HCT116 (cell line): ENCODE results near the gene MORN1. TPM values are rescaled to one million over a fixed set of nuclear protein-coding genes. Genes with fewer than 3 reads are reported as not detected.

ENCODE experiments used
- ATAC-seq: fragments of 200-7000 bp; cut with Tn5 transposase; 2 replicates; pipeline ENCODE4 v1.9.1; 2020; ENCODE audit warnings: mild to moderate bottlenecking, moderate library complexity
- BruUV-seq: library from RNA; stranded (reverse); fragments of 400-500 nt; replicated peaks from 2 replicates; lab custom pipeline; 2021; lab: Mats Ljungman, UMichigan
- CTCF ChIA-PET: fragments of 300-600 bp; sonication (Branson Sonifier 250); formaldehyde crosslinking; loops from one replicate; lab custom pipeline; 2021; ENCODE audit warnings: antibody characterized with exemption; lab: Charles Lee
- POLR2A ChIA-PET: fragments of 300-600, 350-600 bp; sonication (Branson Sonifier 250); formaldehyde crosslinking; loops from one replicate; lab custom pipeline; 2021; ENCODE audit warnings: antibody characterized with exemption; lab: Charles Lee
- RAD21 ChIA-PET, 2 experiments: fragments of 300-600 bp; sonication (Branson Sonifier 250); formaldehyde crosslinking; loops; one replicate each; lab custom pipeline; 2023; ENCODE audit warnings: low total read pairs in 2 of 2; ENCODE audit not compliant: uncharacterized antibody in 2 of 2, unreplicated experiment in 2 of 2, low non-redundant PET in 1 of 2; lab: Charles Lee
- DNase-seq: peaks from one replicate; pipeline ENCODE4 v3.0.0-alpha.2; 2010; ENCODE audit warnings: low read depth, low spot score
- H2AFZ ChIP-seq: fragments of 200-600 bp; shearing (Covaris generic), sonication (generic); 2 replicates; pipeline ENCODE4 v1.6.1; 2017; ENCODE audit warnings: low read depth, mixed run types, mixed read lengths, antibody characterized with exemption, low read length; ENCODE audit not compliant: poor library complexity, severe bottlenecking
- H3K27ac ChIP-seq: 2 replicates; pipeline ENCODE4 v1.5.1; 2012; ENCODE audit warnings: low read depth, low read length
- H3K27me3 ChIP-seq: fragments of 200-600 bp; sonication (generic); 2 replicates; pipeline ENCODE4 v1.6.1; 2016; ENCODE audit warnings: mixed run types, low read length, mixed read lengths; ENCODE audit not compliant: insufficient read depth
- H3K36me3 ChIP-seq, 2 experiments: fragments of 200-500 bp in 1 of 2; fragments of 200-600 bp in 1 of 2; sonication (Bioruptor generic) in 1 of 2; sonication (generic) in 1 of 2; 2 replicates each; pipeline versions ENCODE4 v1.5.1 to v1.6.1; 2014 to 2016; ENCODE audit warnings: low read length in 2 of 2, inconsistent platforms in 1 of 2, mixed read lengths in 1 of 2, mixed run types in 1 of 2; ENCODE audit not compliant: insufficient read depth in 2 of 2, control insufficient read depth in 1 of 2
- H3K4me1 ChIP-seq, 2 experiments: fragments of 200-600 bp in 1 of 2; sonication (generic) in 1 of 2; 2 replicates each; pipeline versions ENCODE4 v1.5.1 to v1.6.1; 2012 to 2017; ENCODE audit warnings: low read length in 2 of 2, inconsistent platforms in 1 of 2, mild to moderate bottlenecking in 1 of 2, mixed read lengths in 1 of 2, mixed run types in 1 of 2, moderate library complexity in 1 of 2; ENCODE audit not compliant: insufficient read depth in 2 of 2, control insufficient read depth in 1 of 2
- H3K4me2 ChIP-seq: fragments of 200-600 bp; sonication (generic); 2 replicates; pipeline ENCODE4 v1.6.1; 2017; ENCODE audit warnings: mixed run types, low read length, mixed read lengths
- H3K4me3 ChIP-seq, 2 experiments: fragments of 200-600 bp in 1 of 2; sonication (generic) in 1 of 2; replicated peaks in 1 of 2; 2 replicates each; pipeline ENCODE4 v1.5.1; 2011 to 2016; ENCODE audit warnings: low read length in 2 of 2, control low read depth in 1 of 2, low read depth in 1 of 2, mild to moderate bottlenecking in 1 of 2, mixed read lengths in 1 of 2, mixed run types in 1 of 2
- H3K79me2 ChIP-seq: fragments of 200-600 bp; sonication (generic); 2 replicates; pipeline ENCODE4 v1.6.1; 2017; ENCODE audit warnings: mild to moderate bottlenecking, mixed run types, low read length, moderate library complexity, mixed read lengths; ENCODE audit not compliant: insufficient read depth
- H3K9ac ChIP-seq: fragments of 200-600 bp; sonication (generic); 2 replicates; pipeline ENCODE4 v1.6.1; 2016; ENCODE audit warnings: low read length, mixed read lengths
- H3K9me2 ChIP-seq: fragments of 200-600 bp; sonication (generic), shearing (Covaris generic); 2 replicates; pipeline ENCODE4 v1.6.1; 2017; ENCODE audit warnings: mixed run types, mild to moderate bottlenecking, moderate library complexity; ENCODE audit not compliant: insufficient read depth
- H3K9me3 ChIP-seq, 2 experiments: fragments of 200-500 bp in 1 of 2; fragments of 200-600 bp in 1 of 2; sonication (Bioruptor generic) in 1 of 2; sonication (generic) in 1 of 2; 2 replicates each; pipeline ENCODE4 v1.6.1; 2014 to 2017; ENCODE audit warnings: low read length in 2 of 2, mixed read lengths in 2 of 2, inconsistent platforms in 1 of 2, low read depth in 1 of 2, mild to moderate bottlenecking in 1 of 2, mixed run types in 1 of 2, moderate library complexity in 1 of 2; ENCODE audit not compliant: control insufficient read depth in 1 of 2, insufficient read depth in 1 of 2
- H4K20me1 ChIP-seq: fragments of 200-600 bp; sonication (generic), shearing (Covaris generic); 2 replicates; pipeline ENCODE4 v1.6.1; 2017; ENCODE audit warnings: mixed run types, mild to moderate bottlenecking, moderate library complexity; ENCODE audit not compliant: insufficient read depth
- ATF3 ChIP-seq: IDR thresholded peaks from 2 replicates; pipeline ENCODE4 v1.6.1; 2012
- CEBPB ChIP-seq: IDR thresholded peaks from 2 replicates; pipeline ENCODE4 v1.6.1; 2012; ENCODE audit warnings: low read depth
- CTCF ChIP-seq, 3 experiments: fragments of 200-600 bp in 1 of 3; sonication (generic) in 1 of 3; IDR thresholded peaks in 2 of 3; conservative IDR thresholded peaks in 1 of 3; 2 replicates each; pipeline ENCODE4 v1.5.1; 2012 to 2017; ENCODE audit warnings: low read depth in 2 of 3, low read length in 2 of 3, antibody characterized with exemption in 1 of 3, borderline replicate concordance in 1 of 3, control low read depth in 1 of 3, mild to moderate bottlenecking in 1 of 3, mixed read lengths in 1 of 3, mixed run types in 1 of 3, moderate library complexity in 1 of 3; ENCODE audit not compliant: insufficient read depth in 1 of 3
- EZH2 ChIP-seq: fragments of 200-600 bp; sonication (generic); IDR thresholded peaks from 2 replicates; pipeline ENCODE4 v1.6.1; 2017; ENCODE audit warnings: antibody characterized with exemption, mixed run types
- EZH2phosphoT487 ChIP-seq: fragments of 200-600 bp; IDR thresholded peaks from 2 replicates; pipeline ENCODE4 v1.6.1; 2018; ENCODE audit warnings: antibody characterized with exemption, borderline replicate concordance
- FOSL1 ChIP-seq: IDR thresholded peaks from 2 replicates; pipeline ENCODE4 v1.6.1; 2012; ENCODE audit warnings: low read depth
- JUND ChIP-seq: IDR thresholded peaks from 2 replicates; pipeline ENCODE4 v1.6.1; 2012
- POLR2A ChIP-seq: IDR thresholded peaks from 2 replicates; pipeline ENCODE4 v1.7.0; 2011; ENCODE audit warnings: borderline replicate concordance; ENCODE audit not compliant: insufficient read depth, insufficient read length; ENCODE audit errors: extremely low read depth
- POLR2AphosphoS5 ChIP-seq: IDR thresholded peaks from 2 replicates; pipeline ENCODE4 v1.6.1; 2011; ENCODE audit warnings: mild to moderate bottlenecking, low read depth, low read length, moderate library complexity
- REST ChIP-seq: IDR thresholded peaks from 2 replicates; pipeline ENCODE4 v1.6.1; 2012; ENCODE audit warnings: low read depth
- SP1 ChIP-seq: IDR thresholded peaks from 2 replicates; pipeline ENCODE4 v1.6.1; 2012; ENCODE audit warnings: low read depth
- YY1 ChIP-seq: IDR thresholded peaks from 2 replicates; pipeline ENCODE4 v1.6.1; 2011; ENCODE audit warnings: low read length, low read depth, moderate library complexity, mild to moderate bottlenecking; ENCODE audit not compliant: insufficient replicate concordance; ENCODE audit errors: extremely low read depth
- ZBTB33 ChIP-seq: IDR thresholded peaks from 2 replicates; pipeline ENCODE4 v1.6.1; 2011; ENCODE audit warnings: mild to moderate bottlenecking, low read length, moderate library complexity; ENCODE audit not compliant: insufficient replicate concordance; ENCODE audit errors: extremely low read depth
- ZFX ChIP-seq: fragments of 450-650 bp; IDR thresholded peaks from 2 replicates; pipeline ENCODE4 v1.6.1; 2017
- ZNF274 ChIP-seq: fragments of 200-500 bp; sonication (Bioruptor generic); IDR thresholded peaks from 2 replicates; pipeline ENCODE4 v1.6.1; 2014; ENCODE audit warnings: mild to moderate bottlenecking, low read depth, low read length, inconsistent platforms
- intact Hi-C: fragments of 100-400 bp; cut with micrococcal nuclease; formaldehyde crosslinking; loops from 2 replicates; pipeline ENCODE4 v1.10.0; 2022
- total RNA-seq: library from RNA; stranded (reverse); gene quantifications from one replicate; pipeline ENCODE4 v1.2.1, GENCODE V29; 2021; ENCODE audit not compliant: unreplicated experiment

Gene MORN1
- total RNA-seq, 1 experiment from 2014 or later: 21.4 TPM

- BruUV-seq: no TSS peak
- ChIA-PET POLR2A (no interaction called here), RAD21 (no interaction called here), CTCF (no interaction called here)
- TF ChIP-seq ZFX (no peak), YY1 (no peak), SP1 (no peak), EZH2 (no peak), ZNF274 (no peak), CTCF (IDR thresholded peaks at IDR 0.05 in 2 of 3, conservative IDR thresholded peaks at IDR 0.05 in 1 of 3; ENCODE audit: borderline replicate concordance in 1 of 3, insufficient read depth in 1 of 3, low read depth in 2 of 3, low read length in 2 of 3) (no peak), ZBTB33 (no peak), POLR2A (no peak), JUND (no peak), CEBPB (no peak), EZH2phosphoT487 (no peak), FOSL1 (no peak), POLR2AphosphoS5 (no peak), REST (no peak), ATF3 (no peak)
- DNase-seq (no peak), ATAC-seq (no peak)
- Histone ChIP-seq H3K4me2 (no peak overlapping the region), H3K4me1 (no peaks in the 10 kb centered on the region), H4K20me1 (no peaks in the 10 kb centered on the region), H3K9me2 (no peaks in the 10 kb centered on the region), H2AFZ (no peak overlapping the region), H3K36me3 (no peaks in the 10 kb centered on the region), H3K27me3 (no peaks in the 10 kb centered on the region), H3K79me2 (no peaks in the 10 kb centered on the region), H3K4me3 (no peak overlapping the region), H3K9ac (no peak overlapping the region), H3K9me3 (no peaks in the 10 kb centered on the region), H3K27ac (no peak overlapping the region)
- intact Hi-C loops: no loop called here
These were observed 48.1 kb downstream of the MORN1 start for GRCh38 chr1:2343023-2343935.
